ENCODE data around the gene ZBTB37. TPM values are rescaled to one million over a fixed set of nuclear protein-coding genes. Genes with fewer than 3 reads are reported as not detected.

The ZBTB37 gene
- total and polyA plus RNA-seq, 4 donors: 0.67 to 6.1 (median 3.3) TPM

- H3K36me3 ChIP-seq (ENCODE audit: control insufficient read depth in 4 of 4, insufficient read depth in 3 of 4, low read depth in 1 of 4, low read length in 3 of 4): peaks cover 2 to 17% (median 9%) of the 10 kb centered on the region in 4 donors
- TF ChIP-seq FOXA1 (IDR thresholded peaks at IDR 0.05) (no peak), JUND (IDR thresholded peaks at IDR 0.05) (no peak), ATF3 (IDR thresholded peaks at IDR 0.05) (no peak), MAX (IDR thresholded peaks at IDR 0.05) (no peak), EGR1 (IDR thresholded peaks at IDR 0.05; ENCODE audit: low read depth in 2 of 2) (no peak), ZBTB33 (IDR thresholded peaks at IDR 0.05) (no peak), CTCF (IDR thresholded peaks at IDR 0.05; ENCODE audit: low read depth, low read length, missing input control) (no peak), TAF1 (conservative IDR thresholded peaks at IDR 0.05) (no peak), GABPA (IDR thresholded peaks at IDR 0.05 in 1 of 2, conservative IDR thresholded peaks at IDR 0.05 in 1 of 2) (no peak)
- H3K4me3 ChIP-seq (ENCODE audit: low read depth in 1 of 3, low read length in 3 of 3): no peak overlapping the region
- DNase-seq (ENCODE audit: low spot score): no peak
- H3K4me1 ChIP-seq (ENCODE audit: control insufficient read depth in 4 of 4, insufficient read depth in 4 of 4, low read length in 3 of 4): no peaks in the 10 kb centered on the region
- no peaks in the 10 kb centered on the region for H3K9me3 ChIP-seq (ENCODE audit: control insufficient read depth in 4 of 4, low read length in 3 of 4)
- H3K27me3 ChIP-seq (ENCODE audit: control insufficient read depth in 4 of 4, insufficient read depth in 4 of 4, low read length in 3 of 4): no peaks in the 10 kb centered on the region
- no peak overlapping the region for H3K9ac ChIP-seq (ENCODE audit: low read depth in 1 of 2, low read length in 2 of 2)
- WGBS: 86% methylated on average over 4 of the region's 4 CpGs
- no peak overlapping the region for H3K27ac ChIP-seq (ENCODE audit: low read depth in 1 of 2, low read length in 2 of 2)
Measured at GRCh38 chr1:173886746-173887611, 18.8 kb downstream of the ZBTB37 start.

- H3K27me3 ChIP-seq (ENCODE audit: control insufficient read depth in 4 of 4, insufficient read depth in 4 of 4, low read length in 3 of 4): no peaks in the 10 kb centered on the region
- no peak for TF ChIP-seq HNF4G (IDR thresholded peaks at IDR 0.05)
- TF ChIP-seq HNF4A (conservative IDR thresholded peaks at IDR 0.05): no peak
- no peak for TF ChIP-seq REST (IDR thresholded peaks at IDR 0.05)
- no peak for TF ChIP-seq RAD21 (IDR thresholded peaks at IDR 0.05)
- no peak for TF ChIP-seq SP1 (IDR thresholded peaks at IDR 0.05)
- TF ChIP-seq GABPA (IDR thresholded peaks at IDR 0.05 in 1 of 2, conservative IDR thresholded peaks at IDR 0.05 in 1 of 2): no peak
- H3K4me3 ChIP-seq (ENCODE audit: low read depth in 1 of 3, low read length in 3 of 3): no peak overlapping the region
- no peak overlapping the region for H3K9ac ChIP-seq (ENCODE audit: low read depth in 1 of 2, low read length in 2 of 2)
- DNase-seq (ENCODE audit: low spot score): no peak
- peaks cover 2 to 17% (median 9%) of the 10 kb centered on the region in 4 donors for H3K36me3 ChIP-seq (ENCODE audit: control insufficient read depth in 4 of 4, insufficient read depth in 3 of 4, low read depth in 1 of 4, low read length in 3 of 4)
- 96% methylated on average over 2 of the region's 2 CpGs for WGBS
- H3K9me3 ChIP-seq (ENCODE audit: control insufficient read depth in 4 of 4, low read length in 3 of 4): no peaks in the 10 kb centered on the region
- no peaks in the 10 kb centered on the region for H3K4me1 ChIP-seq (ENCODE audit: control insufficient read depth in 4 of 4, insufficient read depth in 4 of 4, low read length in 3 of 4)
- no peak overlapping the region for H3K27ac ChIP-seq (ENCODE audit: low read depth in 1 of 2, low read length in 2 of 2)
Measured at GRCh38 chr1:173887627-173888026, 19.4 kb downstream of the ZBTB37 start.
